GM18868 (cell line): Measurements from ENCODE around the gene HS3ST5.
"Not testable (repeated sequence)": the region's sequence is repeated elsewhere in the genome, so short reads cannot be mapped to it uniquely, and the experiment has no call there.

Experiments
- ATAC-seq: cut with Tn5 transposase; IDR thresholded peaks from one replicate; pipeline ENCODE4 v1.9.1; 2021; ENCODE audit warnings: mild to moderate bottlenecking, moderate library complexity; ENCODE audit not compliant: unreplicated experiment

HS3ST5 gene

DNA sequence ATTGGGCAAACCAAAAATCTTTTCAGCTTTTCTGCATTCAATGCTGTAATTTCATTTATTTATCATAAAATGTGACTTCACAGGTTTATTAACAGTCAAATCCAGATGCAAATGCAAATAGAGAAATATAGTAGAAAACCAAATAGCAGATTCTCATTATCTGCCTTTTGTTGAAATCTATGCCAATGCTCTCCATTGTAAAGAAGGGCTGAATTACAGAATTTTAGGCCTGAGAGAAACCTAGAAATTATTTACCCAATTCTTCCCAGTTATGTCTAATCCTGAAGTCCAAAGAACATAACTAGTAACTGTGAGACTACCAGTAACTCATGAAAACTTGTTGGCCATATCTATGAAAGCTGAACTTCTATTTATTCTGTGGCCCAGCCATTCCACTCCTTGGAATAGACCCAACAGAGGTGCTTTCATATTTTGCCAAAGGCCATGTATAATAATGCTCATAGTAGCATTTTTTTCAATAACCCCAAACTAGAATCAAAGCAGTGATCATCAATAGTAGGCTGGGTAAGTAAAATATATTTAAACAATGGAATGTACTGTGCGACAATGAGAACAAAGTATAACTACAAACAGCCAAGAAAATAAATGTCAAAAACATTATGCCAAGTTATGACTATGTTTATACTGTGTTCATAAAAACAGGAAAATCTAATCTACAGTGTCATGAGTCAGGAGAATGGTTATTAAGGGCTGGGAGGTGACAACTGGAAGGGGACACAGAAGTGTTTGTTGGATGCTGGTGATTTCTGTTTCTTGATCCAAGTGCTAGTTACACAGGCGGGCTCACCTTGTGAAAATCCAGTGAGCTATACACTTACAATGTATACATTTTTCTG lies 183.8 kb downstream of the HS3ST5 start:
- ATAC-seq = no peak

GRCh38 chr6:114158411-114158810 lies 184.4 kb downstream of the HS3ST5 start:
- ATAC-seq = no peak

- no peak for ATAC-seq
Observed at GRCh38 chr6:114157848-114158247, 185.0 kb downstream of the HS3ST5 start.

DNA sequence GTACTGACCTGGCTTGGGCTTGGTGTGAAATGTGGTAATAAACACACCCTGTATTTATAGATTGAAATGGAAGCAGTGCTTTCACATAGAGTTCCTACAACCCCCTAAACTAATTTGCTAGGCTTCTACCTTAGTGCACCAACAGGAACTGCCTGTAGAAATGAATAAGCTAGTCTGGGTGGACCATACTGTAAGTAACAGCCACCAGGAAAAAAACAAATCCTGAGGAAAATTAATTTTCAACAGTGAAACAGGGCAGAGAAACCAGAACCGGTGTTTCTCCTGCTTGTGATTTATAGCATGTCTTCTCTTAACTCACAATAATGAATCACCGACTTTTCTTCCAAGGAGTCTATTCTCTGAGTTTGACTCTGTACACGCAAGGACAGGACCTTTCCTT lies 187.1 kb downstream of the HS3ST5 start:
- ATAC-seq = no peak

DNA sequence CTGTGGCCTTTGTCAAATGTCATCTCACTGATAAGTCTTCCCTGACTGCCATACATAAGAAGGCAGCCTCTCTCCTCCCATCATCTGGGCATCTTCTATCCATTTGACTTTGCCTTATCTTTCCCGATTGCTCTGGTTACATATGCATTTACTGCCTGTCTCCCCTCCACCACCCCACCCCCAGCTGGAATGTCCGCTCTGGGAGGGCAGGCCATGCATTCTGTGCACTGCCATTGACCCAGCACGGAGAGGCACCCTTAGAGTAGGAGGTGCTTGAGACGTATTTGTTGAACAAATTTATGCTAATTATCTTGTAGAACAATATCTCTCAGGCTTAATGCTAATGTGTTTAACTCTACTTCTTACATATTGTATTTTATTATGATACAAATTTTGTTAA lies 188.0 kb downstream of the HS3ST5 start:
- no peak for ATAC-seq

DNA sequence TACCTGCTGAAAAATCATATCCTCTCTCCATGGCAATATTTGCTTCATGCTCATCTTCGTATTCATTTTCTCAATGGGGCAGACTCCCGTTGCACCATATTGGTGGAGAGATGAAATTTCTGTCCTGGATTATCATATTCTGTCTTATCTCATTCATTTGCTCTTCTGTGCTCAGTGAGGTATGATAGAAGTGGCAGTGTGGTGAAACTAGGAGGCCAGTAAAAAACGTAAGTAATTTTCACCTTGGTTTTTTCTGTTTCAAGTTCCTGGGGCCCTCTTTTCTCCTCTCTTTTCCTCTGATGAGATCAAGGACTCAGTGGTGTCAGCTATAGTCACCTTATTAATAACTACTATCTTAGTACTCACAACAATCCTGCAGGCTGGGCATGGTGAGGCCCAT lies 189.4 kb downstream of the HS3ST5 start:
- no peak for ATAC-seq

- no peak for ATAC-seq
Observed at GRCh38 chr6:114151064-114151690, 191.6 kb downstream of the HS3ST5 start.

GRCh38 chr6:114149182-114149581 lies 193.6 kb downstream of the HS3ST5 start:
- not testable (repeated sequence) for ATAC-seq

GRCh38 chr6:114144887-114145851 lies 197.7 kb downstream of the HS3ST5 start:
- ATAC-seq = no peak

GRCh38 chr6:114142258-114142657 lies 200.6 kb downstream of the HS3ST5 start:
- ATAC-seq = no peak

- ATAC-seq = no peak
Observed at GRCh38 chr6:114140416-114140815, 202.4 kb downstream of the HS3ST5 start.

DNA sequence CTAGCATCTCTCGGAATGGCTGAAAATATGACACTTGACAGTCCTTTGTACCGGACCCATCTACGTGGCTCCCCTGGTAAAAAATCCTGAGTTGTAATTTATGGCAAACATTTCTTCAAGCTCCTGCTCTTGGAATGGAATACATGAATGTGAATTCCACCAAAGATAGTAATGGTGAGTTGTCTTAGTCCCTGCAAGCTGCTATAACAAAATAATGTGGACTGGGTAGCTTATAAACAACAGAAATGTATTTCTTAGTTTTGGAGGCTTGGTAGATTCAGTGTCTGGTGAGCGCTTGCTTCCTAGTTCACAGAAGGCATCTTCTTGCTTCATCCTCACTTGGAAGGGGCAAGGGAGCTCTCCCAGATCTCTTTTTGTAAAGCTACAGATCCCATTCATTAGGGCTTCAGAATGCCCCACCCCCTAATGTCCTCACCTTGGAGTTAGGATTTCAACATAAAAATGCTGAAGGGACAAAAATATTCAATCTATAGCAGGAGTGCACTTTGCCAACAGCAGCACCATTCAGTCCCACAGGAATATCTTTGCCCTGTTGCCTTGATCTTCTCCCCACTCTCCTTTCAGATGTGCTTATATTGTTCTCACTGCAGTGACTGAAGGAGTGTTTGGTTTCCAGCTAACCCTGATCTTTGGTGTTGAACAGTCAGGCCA lies 204.1 kb downstream of the HS3ST5 start:
- no peak for ATAC-seq

DNA sequence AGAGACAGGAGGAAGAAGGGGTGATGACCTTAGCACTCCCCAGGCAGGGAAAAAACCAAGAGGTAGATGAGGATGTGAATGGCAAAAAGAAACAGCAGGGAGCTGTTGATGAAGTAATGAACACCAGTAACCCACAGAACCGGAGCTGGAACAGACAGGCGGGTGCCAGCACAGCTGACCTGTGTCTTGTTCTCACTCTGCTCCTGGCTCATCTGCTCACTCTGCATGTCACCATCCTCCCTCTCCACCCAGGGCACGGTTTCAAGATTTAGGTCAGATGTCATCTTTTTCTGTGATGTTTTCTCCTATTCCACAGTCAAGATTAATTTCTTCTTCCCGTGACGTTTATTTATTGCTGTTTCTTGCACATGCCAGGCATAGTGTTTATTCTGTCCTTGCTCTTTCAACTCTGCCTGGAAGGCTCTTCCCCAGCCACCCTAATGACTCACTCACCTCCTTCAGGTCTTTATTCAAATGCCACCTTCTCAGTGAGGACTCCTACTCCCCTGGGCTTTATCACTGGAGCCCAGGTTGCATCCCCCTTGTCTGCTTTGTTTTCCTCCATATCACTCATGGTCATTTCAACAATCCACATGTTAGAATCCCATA lies 207.4 kb downstream of the HS3ST5 start:
- no peak for ATAC-seq

GRCh38 chr6:114133816-114134215 lies 209.0 kb downstream of the HS3ST5 start:
- no peak for ATAC-seq

DNA sequence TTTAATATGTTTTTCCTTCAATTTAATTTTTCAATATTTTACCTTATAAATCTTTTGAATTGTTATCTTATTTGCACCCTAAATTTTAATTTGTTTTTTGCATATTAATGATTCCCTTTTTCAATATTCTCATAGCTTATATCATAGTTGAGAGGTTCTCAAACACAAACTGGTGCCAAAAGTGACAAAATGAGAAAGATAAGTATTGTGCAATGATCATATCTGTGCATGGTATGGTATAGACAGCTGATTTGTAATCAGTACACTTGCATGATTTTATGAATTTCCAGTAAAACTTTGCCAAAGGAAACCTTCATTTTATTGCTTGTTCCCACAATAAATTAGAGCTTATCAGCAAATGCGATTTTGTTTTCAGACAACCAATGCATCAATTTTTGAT lies 210.9 kb downstream of the HS3ST5 start:
- no peak for ATAC-seq

GRCh38 chr6:114125576-114125975 lies 217.2 kb downstream of the HS3ST5 start:
- ATAC-seq = no peak

GRCh38 chr6:114121913-114122662 lies 220.7 kb downstream of the HS3ST5 start:
- no peak for ATAC-seq

DNA sequence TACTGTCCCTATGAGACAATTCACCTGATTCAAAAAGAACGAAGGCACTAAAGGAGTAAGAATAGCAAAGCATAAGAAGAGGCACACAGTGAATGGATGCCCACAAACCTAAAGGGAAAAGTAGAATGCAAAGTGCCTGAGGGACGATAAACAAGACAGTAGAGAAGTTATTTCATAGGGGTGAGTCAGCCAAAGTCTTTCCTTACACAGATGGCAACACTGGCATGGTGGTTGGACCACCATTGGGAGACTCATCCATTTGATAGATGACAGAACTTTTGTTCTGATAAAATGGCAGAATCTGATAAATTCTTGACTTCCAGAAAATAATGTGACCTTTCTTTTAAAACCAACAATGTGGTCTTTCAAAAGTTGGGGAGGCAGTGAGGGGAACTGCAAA lies 223.8 kb downstream of the HS3ST5 start:
- ATAC-seq = no peak

DNA sequence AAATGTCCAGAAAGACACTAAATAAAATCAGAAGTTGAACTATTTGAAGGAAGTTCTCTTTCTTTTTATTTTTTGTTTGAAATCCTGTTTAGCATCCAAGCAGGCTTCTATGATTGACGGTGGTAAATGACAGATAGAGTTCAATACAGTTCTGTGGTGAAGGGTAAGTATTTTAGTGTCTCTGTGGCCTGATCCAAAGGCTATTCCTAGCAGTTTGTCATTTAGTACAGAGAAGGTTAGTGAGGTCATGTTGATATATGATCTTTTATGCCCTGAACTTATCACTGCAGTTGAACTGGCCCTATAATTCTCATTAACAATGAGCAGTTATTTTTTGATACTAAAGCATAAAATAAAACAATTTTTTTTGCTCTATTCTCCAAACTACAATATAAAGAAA lies 227.2 kb downstream of the HS3ST5 start:
- ATAC-seq = no peak
